K562 (cell line): Measurements from ENCODE around the gene ROBO1. TPM values are rescaled to one million over a fixed set of nuclear protein-coding genes. Genes with fewer than 3 reads are reported as not detected.

Experiments
- ATAC-seq: fragments of 200-7000 bp; cut with Tn5 transposase; 3 replicates; pipeline ENCODE4 v1.9.1; 2020; ENCODE audit warnings: moderate library complexity
- BruUV-seq: library from RNA; stranded (reverse); fragments of 400-500 nt; replicated peaks from 2 replicates; lab custom pipeline; 2021; lab: Mats Ljungman, UMichigan
- CTCF ChIA-PET: fragments of 300-600 bp; formaldehyde crosslinking; extraction: SDS; loops from one replicate; lab custom pipeline; 2021; ENCODE audit warnings: low intra/inter-chr PET ratio; lab: Yijun Ruan, JAX
- POLR2A ChIA-PET: fragments of 300-600, 350-650 bp; sonication (Branson Sonifier 250); formaldehyde crosslinking; extraction: SDS; loops from one replicate; lab custom pipeline; 2021; ENCODE audit warnings: antibody characterized with exemption, inconsistent platforms; lab: Yijun Ruan, JAX
- DNase-seq, 4 experiments: peaks; one replicate each; pipeline versions ENCODE4 v3.0.0 to v3.0.0-alpha.2; 2011 to 2018; ENCODE audit warnings: low spot score in 3 of 4, mixed read lengths in 3 of 4; ENCODE audit errors: extremely low read depth in 1 of 4
- FAIRE-seq: peaks from 2 replicates; lab custom pipeline; 2011; peaks lifted over from hg19 to GRCh38; lab: Jason Lieb, UNC
- H2AFZ ChIP-seq: 2 replicates; pipeline ENCODE4 v1.6.0; 2011; ENCODE audit warnings: low read depth, low read length, control low read depth, inconsistent platforms
- H3K27ac ChIP-seq: fragments of 200-600 bp; 3 replicates; pipeline ENCODE4 v1.8.0; 2011; ENCODE audit warnings: low read depth, mild to moderate bottlenecking, control low read depth, inconsistent platforms, low read length, moderate library complexity, mixed read lengths; ENCODE audit errors: extremely low read depth
- H3K27me3 ChIP-seq, 2 experiments: fragments of 300-600 bp in 1 of 2; 2 replicates in 1 of 2; 3 replicates in 1 of 2; pipeline versions ENCODE4 v1.6.0 to v1.8.0; 2011; ENCODE audit warnings: inconsistent platforms in 2 of 2, low read length in 2 of 2, mild to moderate bottlenecking in 1 of 2, mixed read lengths in 1 of 2, moderate library complexity in 1 of 2; ENCODE audit not compliant: control insufficient read depth in 2 of 2, insufficient read depth in 2 of 2
- H3K36me3 ChIP-seq: fragments of 300-600 bp; 3 replicates; pipeline ENCODE4 v1.8.0; 2011; ENCODE audit warnings: mild to moderate bottlenecking, low read length, inconsistent platforms; ENCODE audit not compliant: control insufficient read depth, insufficient read depth
- H3K4me1 ChIP-seq, 2 experiments: fragments of 200-600 bp in 1 of 2; replicated peaks in 1 of 2; 2 replicates in 1 of 2; 3 replicates in 1 of 2; pipeline versions ENCODE4 v1.5.1 to v1.8.0; 2011; ENCODE audit warnings: inconsistent platforms in 2 of 2, low read length in 2 of 2, mild to moderate bottlenecking in 1 of 2, mixed read lengths in 1 of 2, moderate library complexity in 1 of 2; ENCODE audit not compliant: control insufficient read depth in 2 of 2, insufficient read depth in 2 of 2
- H3K4me2 ChIP-seq: 2 replicates; pipeline ENCODE4 v1.6.1; 2011; ENCODE audit warnings: low read length, control low read depth, inconsistent platforms, mixed read lengths; ENCODE audit not compliant: insufficient read depth
- H3K4me3 ChIP-seq: fragments of 200-600 bp; sonication (generic), shearing (Covaris generic); 2 replicates; pipeline ENCODE4 v1.5.1; 2016; ENCODE audit warnings: control low read depth, inconsistent platforms
- H3K79me2 ChIP-seq: fragments of 200-600 bp; 3 replicates; pipeline ENCODE4 v1.8.0; 2011; ENCODE audit warnings: low read length, inconsistent platforms; ENCODE audit not compliant: control insufficient read depth, insufficient read depth
- H3K9ac ChIP-seq, 2 experiments: 2 replicates each; pipeline versions ENCODE4 v1.6.0 to v1.6.1; 2011; ENCODE audit warnings: low read depth in 2 of 2, low read length in 2 of 2, control low read depth in 1 of 2, inconsistent platforms in 1 of 2, mild to moderate bottlenecking in 1 of 2, mixed read lengths in 1 of 2; ENCODE audit not compliant: insufficient read depth in 1 of 2
- H3K9me1 ChIP-seq: one replicate; pipeline ENCODE4 v1.6.0; 2011; ENCODE audit warnings: inconsistent platforms, mild to moderate bottlenecking, low read length, moderate library complexity; ENCODE audit not compliant: control insufficient read depth, insufficient read depth
- H3K9me3 ChIP-seq: replicated peaks from 2 replicates; pipeline ENCODE4 v1.5.1; 2011; ENCODE audit warnings: low read depth, low read length, inconsistent platforms; ENCODE audit not compliant: control insufficient read depth, insufficient read depth
- H4K20me1 ChIP-seq: replicated peaks from 2 replicates; pipeline ENCODE4 v1.6.1; 2011; ENCODE audit warnings: low read length, inconsistent platforms, mixed read lengths; ENCODE audit not compliant: control insufficient read depth, insufficient read depth
- BCOR ChIP-seq: fragments of 450-650 bp; IDR thresholded peaks from 2 replicates; pipeline ENCODE4 v1.6.1; 2016
- BRD9 ChIP-seq: fragments of 450-650 bp; IDR thresholded peaks from 2 replicates; pipeline ENCODE4 v1.6.1; 2018; ENCODE audit warnings: low read depth; ENCODE audit not compliant: partially characterized antibody
- ELF2 ChIP-seq: fragments of 250-450 bp; sonication (Bioruptor Pico); IDR thresholded peaks from 2 replicates; pipeline ENCODE4 v1.5.0; 2021; ENCODE audit warnings: mild to moderate bottlenecking
- ESRRA ChIP-seq: fragments of 450-650 bp; IDR thresholded peaks from 2 replicates; pipeline ENCODE4 v1.6.1; 2014; ENCODE audit warnings: low read depth, mild to moderate bottlenecking, moderate library complexity, borderline replicate concordance
- PML ChIP-seq: IDR thresholded peaks from 2 replicates; pipeline ENCODE4 v1.6.1; 2012; ENCODE audit warnings: low read length, inconsistent platforms
- SAFB ChIP-seq: fragments of 200-400 bp; formaldehyde crosslinking; IDR thresholded peaks from 2 replicates; pipeline ENCODE4 v1.6.1; 2017; ENCODE audit warnings: low read depth, low read length, borderline replicate concordance
- ZNF23 ChIP-seq: fragments of 250-450 bp; sonication (Bioruptor Pico); IDR thresholded peaks from 2 replicates; pipeline ENCODE4 v1.4.0; 2020; ENCODE audit warnings: mild to moderate bottlenecking
- ZNF445 ChIP-seq: fragments of 250-450 bp; sonication (Bioruptor Pico); IDR thresholded peaks from 2 replicates; pipeline ENCODE4 v1.4.0; 2020; ENCODE audit warnings: low read depth, mild to moderate bottlenecking, moderate library complexity
- WGBS: fragments of 100-300 bp; shearing (Covaris generic); methylation state at CpG from one replicate; pipeline ENCODE4 v1.1.6; 2016; ENCODE audit warnings: low coverage, mixed read lengths; ENCODE audit not compliant: insufficient coverage; ENCODE audit errors: missing lambda C conversion rate; 5-methylcytosine and 5-hydroxymethylcytosine counted together
- in situ Hi-C: fragments of 300-500 bp; cut with MboI; formaldehyde crosslinking; loops from 4 replicates; pipeline ENCODE4 v1.15.0; 2018; ENCODE audit warnings: inconsistent platforms, mixed read lengths
- intact Hi-C: fragments of 100-400 bp; cut with micrococcal nuclease; formaldehyde crosslinking; loops from 2 replicates; pipeline ENCODE4 v1.14.2; 2022
- polyA plus RNA-seq, 8 experiments: library from polyadenylated mRNA; depleted of rRNA in 4 of 8; stranded (reverse) in 5 of 8; unstranded in 3 of 8; fragments of >200 nt; fragmentation: Nextera tagmentation in 2 of 8; fragmentation: Illumina TruSeq in 1 of 8; extraction: Ambion mirVana in 2 of 8; extraction: Trizol in 1 of 8; gene quantifications; 2 replicates each; pipeline versions ENCODE4 v1.2.1 to v1.2.3, GENCODE V29; 2011 to 2014; ENCODE audit warnings: inconsistent platforms in 1 of 8, missing spikeins in 1 of 8
- total RNA-seq, 7 experiments: library from RNA; depleted of rRNA in 6 of 7; stranded (reverse); fragments of >200 nt in 6 of 7; fragmentation: Illumina TruSeq in 2 of 7; extraction: Trizol in 2 of 7; gene quantifications; 2 replicates each; pipeline versions ENCODE4 v1.2.1 to v1.2.3, GENCODE V29; 2011 to 2021; ENCODE audit warnings: low replicate concordance in 1 of 7
- TF ChIP-seq, protein P1 (sequence below): fragments of 250-450 bp; sonication (Bioruptor Pico); IDR thresholded peaks from 2 replicates; pipeline ENCODE4 v1.5.0; 2022; ENCODE audit warnings: mild to moderate bottlenecking

ROBO1 gene
- total and polyA plus RNA-seq, 9 of the 15 experiments (the other 6 are each of a cell fraction or from before 2014, with no cell fraction given): 0.01 to 0.53 (median 0.17) TPM; not detected in 5

DNA sequence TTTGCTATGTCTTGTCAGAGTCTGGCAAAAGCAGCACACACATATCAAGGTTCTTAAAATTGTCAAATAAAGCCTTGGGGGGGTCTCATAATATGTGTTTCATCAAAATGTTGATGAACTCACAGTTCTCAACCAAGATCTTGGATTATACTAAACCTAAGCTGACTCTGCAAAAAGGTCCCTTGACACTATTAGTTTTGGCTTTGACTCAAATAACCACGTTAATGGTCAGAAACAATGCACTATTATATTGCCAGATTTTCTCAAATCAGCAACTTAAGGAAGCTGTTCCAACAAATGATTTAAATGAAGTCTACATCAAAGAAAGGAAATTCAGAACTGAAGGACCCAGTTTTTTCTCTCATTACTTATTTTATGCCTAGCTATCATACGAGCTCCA is 1063.9 kb downstream of the ROBO1 start:
- 0% methylated on average over 2 of the region's 2 CpGs for WGBS
- Histone ChIP-seq H3K36me3 (no peaks in the 10 kb centered on the region), H3K9me3 (no peaks in the 10 kb centered on the region), H4K20me1 (no peaks in the 10 kb centered on the region), H3K9me1 (no peaks in the 10 kb centered on the region), H3K9ac (no peak overlapping the region), H2AFZ (no peak overlapping the region)
- POLR2A ChIA-PET: no interaction called here
- no peak for ATAC-seq
- intact Hi-C loops: no loop called here
- TF ChIP-seq ELF2: no peak
- no peak for TF ChIP-seq PML
- no peak for TF ChIP-seq ESRRA
- TF ChIP-seq SAFB: no peak
- no peak for TF ChIP-seq ZNF445
- TF ChIP-seq, all 486 proteins: peak for 0
- in situ Hi-C loops: no loop called here
- Histone ChIP-seq H3K79me2 (no peaks in the 10 kb centered on the region), H3K4me1 (no peaks in the 10 kb centered on the region), H3K27me3 (no peaks in the 10 kb centered on the region), H3K4me2 (no peak overlapping the region), H3K4me3 (no peak overlapping the region), H3K27ac (no peak overlapping the region)
- CTCF ChIA-PET: no interaction called here
- no TSS peak for BruUV-seq
- FAIRE-seq (no peak), DNase-seq (no peak)

DNA sequence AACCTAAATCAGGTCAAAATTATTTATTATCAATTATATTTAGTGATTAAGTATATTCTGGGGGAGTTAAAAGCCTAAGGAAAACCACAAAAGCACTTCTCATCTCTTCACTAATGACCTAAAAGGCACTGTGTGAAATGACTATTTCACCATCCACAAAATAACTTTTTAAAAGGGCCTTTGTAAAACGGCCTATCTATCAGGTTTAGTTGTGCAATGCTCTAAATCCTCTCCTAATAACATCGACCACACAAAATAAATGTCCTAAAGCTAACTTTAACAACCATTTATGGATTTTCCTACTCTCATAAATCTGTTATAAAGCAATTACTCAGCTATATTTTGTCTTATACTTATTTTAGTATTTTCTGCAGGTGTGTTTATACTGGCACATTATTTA is 1066.3 kb downstream of the ROBO1 start:
- ATAC-seq: no peak
- H3K27me3 ChIP-seq: no peaks in the 10 kb centered on the region
- POLR2A ChIA-PET: no interaction called here
- no peak for TF ChIP-seq BCOR
- no peak for TF ChIP-seq BRD9
- TF ChIP-seq, protein P1, sequence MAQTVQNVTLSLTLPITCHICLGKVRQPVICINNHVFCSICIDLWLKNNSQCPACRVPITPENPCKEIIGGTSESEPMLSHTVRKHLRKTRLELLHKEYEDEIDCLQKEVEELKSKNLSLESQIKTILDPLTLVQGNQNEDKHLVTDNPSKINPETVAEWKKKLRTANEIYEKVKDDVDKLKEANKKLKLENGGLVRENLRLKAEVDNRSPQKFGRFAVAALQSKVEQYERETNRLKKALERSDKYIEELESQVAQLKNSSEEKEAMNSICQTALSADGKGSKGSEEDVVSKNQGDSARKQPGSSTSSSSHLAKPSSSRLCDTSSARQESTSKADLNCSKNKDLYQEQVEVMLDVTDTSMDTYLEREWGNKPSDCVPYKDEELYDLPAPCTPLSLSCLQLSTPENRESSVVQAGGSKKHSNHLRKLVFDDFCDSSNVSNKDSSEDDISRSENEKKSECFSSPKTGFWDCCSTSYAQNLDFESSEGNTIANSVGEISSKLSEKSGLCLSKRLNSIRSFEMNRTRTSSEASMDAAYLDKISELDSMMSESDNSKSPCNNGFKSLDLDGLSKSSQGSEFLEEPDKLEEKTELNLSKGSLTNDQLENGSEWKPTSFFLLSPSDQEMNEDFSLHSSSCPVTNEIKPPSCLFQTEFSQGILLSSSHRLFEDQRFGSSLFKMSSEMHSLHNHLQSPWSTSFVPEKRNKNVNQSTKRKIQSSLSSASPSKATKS (CRISPR knock-in tag): no peak
- no peak for TF ChIP-seq ZNF23 (CRISPR knock-in tag)
- no peaks in the 10 kb centered on the region for H3K79me2 ChIP-seq
- no peak overlapping the region for H3K4me3 ChIP-seq
- CTCF ChIA-PET: no interaction called here
- FAIRE-seq: no peak
- DNase-seq: no peak
- H3K4me2 ChIP-seq: no peak overlapping the region
- H3K4me1 ChIP-seq: no peaks in the 10 kb centered on the region
- no TSS peak for BruUV-seq
- 0% methylated on average over 2 of the region's 2 CpGs for WGBS
- no peaks in the 10 kb centered on the region for H4K20me1 ChIP-seq
- no peaks in the 10 kb centered on the region for H3K9me1 ChIP-seq
- H3K9ac ChIP-seq: no peak overlapping the region
- in situ Hi-C loops (no loop called here), intact Hi-C loops (no loop called here)
- no peaks in the 10 kb centered on the region for H3K36me3 ChIP-seq
- no peak overlapping the region for H2AFZ ChIP-seq
- no peak overlapping the region for H3K27ac ChIP-seq
- H3K9me3 ChIP-seq: no peaks in the 10 kb centered on the region
